GM21367 (cell line): Measurements from ENCODE around the gene PITPNM1.
A peak's percentile ranks its signal among the peaks of the same experiment; 100 is the strongest.
"Not testable (repeated sequence)": the region's sequence is repeated elsewhere in the genome, so short reads cannot be mapped to it uniquely, and the experiment has no call there.

Experiments used
- ATAC-seq: cut with Tn5 transposase; IDR thresholded peaks from one replicate; pipeline ENCODE4 v1.9.1; 2021; ENCODE audit not compliant: unreplicated experiment

Gene PITPNM1

DNA sequence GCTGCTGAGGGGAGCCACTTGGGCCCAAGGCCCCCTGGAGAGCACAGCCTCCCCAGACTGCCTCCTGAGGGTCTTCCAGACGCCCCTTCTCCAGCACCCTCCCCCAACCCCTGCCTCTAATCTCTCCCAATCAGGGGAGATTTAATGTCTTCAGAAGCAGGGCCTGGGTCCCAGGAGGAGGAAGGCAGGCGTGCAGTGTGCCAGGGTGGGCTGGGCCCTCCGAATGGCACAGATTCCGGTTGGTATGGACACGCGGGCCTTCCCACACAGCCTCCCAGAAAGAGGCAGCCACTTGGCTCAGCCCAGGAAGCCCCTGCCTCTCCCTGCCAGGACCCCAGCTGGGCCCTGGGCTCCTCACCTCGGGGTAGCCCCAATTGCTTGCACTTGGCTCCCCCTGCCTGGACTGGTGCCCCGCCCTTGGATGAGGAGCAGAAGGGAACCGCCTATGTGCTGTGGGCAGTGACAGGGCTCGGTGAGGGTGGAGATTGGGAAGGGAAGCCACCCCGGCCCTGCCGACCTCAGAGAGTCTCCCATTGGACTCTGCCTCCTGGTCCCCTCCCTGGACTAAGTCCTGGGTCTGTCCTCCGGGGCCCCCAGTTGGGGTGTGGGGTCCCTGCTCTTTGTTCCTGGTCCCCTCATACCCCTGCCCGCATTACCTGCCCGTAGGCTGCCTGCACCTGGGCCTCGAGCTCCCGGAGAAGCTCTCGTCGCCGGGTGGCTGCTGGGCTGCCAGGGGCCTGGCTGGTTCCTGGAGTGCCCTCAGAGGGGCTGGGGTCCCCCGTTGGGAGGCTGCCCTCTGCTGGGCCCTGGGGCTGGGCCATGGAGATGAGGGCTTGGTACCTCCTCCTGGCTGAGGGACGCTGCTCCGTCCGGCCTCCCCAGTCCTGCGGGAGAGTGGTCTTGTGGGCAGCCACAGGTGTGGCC lies 18.7 kb upstream of the PITPNM1 start:
- no peak for ATAC-seq

GRCh38 chr11:67522844-67523555 lies 17.8 kb upstream of the PITPNM1 start, which contains the start of gene CABP2:
Gene CABP2, minus strand, starts transcription at chr11:67523446. Its CDS starts 120 bp downstream, at chr11:67523326.
- no peak for ATAC-seq

DNA sequence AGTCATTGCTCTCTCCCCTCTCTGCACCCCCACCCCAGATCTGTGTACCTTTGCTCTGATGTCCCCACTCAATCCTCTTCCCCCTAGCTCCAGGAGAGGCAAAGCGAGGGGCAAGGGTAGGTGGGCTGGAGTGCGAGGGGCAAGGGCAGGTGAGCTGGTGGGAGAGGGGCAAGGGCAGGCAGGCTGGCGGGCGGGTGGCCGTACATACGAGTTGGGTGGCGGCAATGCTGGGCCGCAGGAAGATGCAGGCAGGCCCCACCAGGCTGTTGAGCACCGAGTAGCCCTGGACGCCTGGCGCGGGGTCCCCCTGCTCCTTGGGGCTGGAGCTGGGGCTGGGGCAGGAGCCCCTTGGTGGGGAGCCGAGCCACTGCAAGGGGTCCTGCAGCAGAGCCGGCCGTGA lies 17.2 kb upstream of the PITPNM1 start:
- ATAC-seq = no peak

DNA sequence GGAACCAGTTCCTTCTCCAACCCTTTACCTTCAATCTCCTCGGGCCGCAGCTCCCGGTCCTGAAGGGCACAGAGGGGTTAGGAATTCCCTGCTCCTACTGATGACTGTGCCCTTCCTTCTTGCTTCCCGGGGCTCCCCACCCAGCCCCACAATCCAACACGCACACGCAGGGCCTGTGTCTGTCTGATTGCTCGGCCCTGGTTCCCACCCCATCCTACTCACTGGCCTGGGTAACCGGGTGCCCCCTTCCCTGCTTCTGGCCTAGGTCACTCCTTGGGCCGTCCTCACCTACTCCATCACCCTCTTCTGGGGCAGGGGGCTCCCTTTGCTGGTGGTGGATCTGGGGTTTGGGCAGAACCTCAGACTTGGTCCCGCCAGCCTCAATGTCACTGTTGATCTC lies 16.8 kb upstream of the PITPNM1 start:
- no peak for ATAC-seq

- ATAC-seq = no peak
Observed at GRCh38 chr11:67520856-67521824, 16.0 kb upstream of the PITPNM1 start.

GRCh38 chr11:67519726-67520125 lies 14.6 kb upstream of the PITPNM1 start:
- no peak for ATAC-seq

- no peak for ATAC-seq
Observed at GRCh38 chr11:67517784-67518552, 12.8 kb upstream of the PITPNM1 start.

GRCh38 chr11:67516806-67517205 lies 11.6 kb upstream of the PITPNM1 start:
- no peak for ATAC-seq

DNA sequence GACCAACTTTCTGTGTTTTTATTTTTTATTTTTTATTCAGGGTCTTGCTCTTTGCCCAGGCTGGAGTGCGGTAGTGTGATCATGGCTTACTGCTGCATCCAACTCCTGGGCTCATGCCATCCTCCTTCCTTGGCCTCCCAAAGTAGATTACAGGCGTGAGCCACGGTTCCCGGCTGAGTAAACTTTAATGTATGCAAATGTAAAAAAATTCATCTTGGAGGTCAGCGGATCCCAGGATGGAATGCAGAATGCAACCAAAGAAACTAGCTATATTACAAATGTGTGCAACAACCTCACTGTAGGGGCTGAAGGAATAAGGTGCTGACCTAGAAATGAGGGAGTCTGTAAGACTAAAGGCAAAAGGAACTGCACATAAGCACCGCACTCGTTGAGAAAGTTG lies 9.0 kb upstream of the PITPNM1 start:
- ATAC-seq = no peak

DNA sequence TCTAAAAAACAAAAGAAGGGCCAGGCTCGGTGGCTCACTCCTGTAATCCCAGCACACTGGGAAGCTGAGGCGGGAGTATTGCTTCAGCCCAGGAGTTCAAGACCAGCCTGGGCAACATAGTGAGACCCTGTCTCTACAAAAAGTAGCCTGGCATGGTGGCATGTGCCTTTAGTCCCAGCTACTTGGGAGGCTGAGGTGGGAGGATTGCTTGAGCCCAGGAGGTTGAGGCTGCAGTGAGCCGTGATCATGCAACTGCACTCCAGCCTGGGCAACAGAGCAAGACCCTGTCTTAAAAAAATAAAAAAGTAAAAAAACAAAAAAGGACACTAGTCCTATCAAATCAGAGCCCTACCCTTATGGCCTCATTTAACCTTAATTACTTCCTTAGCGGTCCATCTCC lies 6.4 kb upstream of the PITPNM1 start:
- not testable (repeated sequence) for ATAC-seq

GRCh38 chr11:67510023-67510345 lies 4.8 kb upstream of the PITPNM1 start:
- ATAC-seq = no peak

- peak; percentile 24 for ATAC-seq
Observed at GRCh38 chr11:67508486-67509121, 3.4 kb upstream of the PITPNM1 start.

DNA sequence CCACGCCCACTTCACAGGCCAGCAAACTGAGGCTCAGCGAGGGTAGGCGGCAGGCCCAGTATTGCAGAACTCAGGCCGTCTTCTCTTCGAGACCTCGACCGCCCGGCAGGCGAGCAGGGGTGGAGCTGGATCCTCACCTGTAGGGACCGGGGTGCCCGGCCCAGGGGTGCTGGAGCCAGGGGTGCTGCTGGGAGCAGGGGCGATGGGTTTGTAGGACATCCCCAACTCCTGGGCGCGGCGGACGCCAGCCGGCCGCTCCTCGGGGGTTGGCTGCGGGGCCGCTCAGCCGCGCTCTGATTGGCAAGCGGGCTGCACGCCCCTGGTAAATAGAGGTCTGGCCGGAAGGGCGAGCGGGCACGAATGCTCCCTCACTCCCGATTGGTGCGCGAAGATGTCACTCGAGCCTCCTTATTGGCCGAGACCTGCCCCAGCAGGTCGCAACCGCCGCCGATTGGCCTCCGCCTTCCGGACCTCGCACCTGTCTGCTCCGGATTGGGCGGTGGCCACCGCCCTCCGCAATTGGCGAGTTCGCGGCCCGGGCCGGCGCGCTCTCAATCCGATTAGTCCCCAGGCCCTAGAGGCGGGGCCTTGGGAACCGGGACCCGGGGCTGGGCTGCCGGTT lies 2.8 kb upstream of the PITPNM1 start, which contains the start of gene CDK2AP2:
Gene CDK2AP2, minus strand, starts transcription at position 299 of the 622 bp plus-strand sequence. Its CDS starts 80 bp downstream, at position 219.
- peak; percentile 55 for ATAC-seq

- no peak for ATAC-seq
Observed at GRCh38 chr11:67507242-67507863, 2.2 kb upstream of the PITPNM1 start.

- no peak for ATAC-seq
Observed at GRCh38 chr11:67506426-67507051, 1.4 kb upstream of the PITPNM1 start.

GRCh38 chr11:67505605-67506396 lies 638 bp upstream of the PITPNM1 start:
- ATAC-seq = no peak
